ENCODE results near the gene ARHGAP33.
"Not testable (repeated sequence)": the region's sequence is repeated elsewhere in the genome, so short reads cannot be mapped to it uniquely, and the experiment has no call there.

The ARHGAP33 gene

DNA sequence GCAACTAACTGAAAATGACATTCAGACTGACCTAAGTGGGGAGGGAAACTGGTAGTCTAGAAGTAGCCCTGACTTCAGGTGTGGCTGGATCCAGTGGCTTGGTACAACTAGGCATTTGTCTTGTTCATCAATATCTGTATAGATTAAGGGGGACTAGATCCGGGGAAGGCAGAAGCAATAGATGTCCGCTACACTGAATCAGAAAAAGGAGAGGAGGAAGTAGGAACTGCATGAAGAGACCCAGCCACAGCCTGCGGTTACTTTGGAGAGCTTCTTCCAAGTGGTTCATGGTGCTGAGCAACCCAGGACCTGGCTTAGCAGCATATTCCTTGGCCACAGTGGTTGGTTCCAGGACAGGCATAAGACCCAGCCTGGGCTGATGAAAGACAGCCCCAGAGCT is 47.2 kb downstream of the ARHGAP33 start:
- no peak overlapping the region for H3K9ac ChIP-seq (ENCODE audit: low read depth, low read length)
- H3K36me3 ChIP-seq (ENCODE audit: insufficient read depth, low read length): no peaks in the 10 kb centered on the region
- H3K4me1 ChIP-seq (ENCODE audit: insufficient read depth, low read length): 0 out of 2 replicates have a peak, but pooled peaks cover 2% of the 10 kb centered on the region
- H3K9me3 ChIP-seq (ENCODE audit: control insufficient read depth, insufficient read depth, low read length): no peaks in the 10 kb centered on the region

DNA sequence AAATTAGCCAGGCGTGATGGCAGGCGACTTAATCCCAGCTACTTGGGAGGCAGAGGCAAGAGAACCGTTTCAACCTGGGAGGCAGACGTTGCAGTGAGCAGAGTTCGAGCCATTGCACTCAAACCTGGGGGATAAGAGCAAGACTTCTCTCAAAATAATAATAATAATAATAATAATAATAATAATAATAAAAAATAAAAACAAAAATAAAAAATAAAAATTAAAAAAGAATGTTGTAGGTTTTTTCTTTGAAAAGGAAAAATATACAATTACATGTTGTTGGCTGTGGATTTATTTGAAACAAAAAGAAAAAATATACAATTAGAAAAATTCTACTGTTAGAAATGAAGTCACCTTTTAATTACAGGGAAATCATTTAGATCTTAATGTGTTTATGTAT is 48.8 kb downstream of the ARHGAP33 start:
- no peaks in the 10 kb centered on the region for H3K9me3 ChIP-seq (ENCODE audit: control insufficient read depth, insufficient read depth, low read length)
- H3K4me1 ChIP-seq (ENCODE audit: insufficient read depth, low read length): 0 out of 2 replicates have a peak, but pooled peaks cover 2% of the 10 kb centered on the region
- H3K36me3 ChIP-seq (ENCODE audit: insufficient read depth, low read length): no peaks in the 10 kb centered on the region
- H3K9ac ChIP-seq (ENCODE audit: low read depth, low read length): no peak overlapping the region

DNA sequence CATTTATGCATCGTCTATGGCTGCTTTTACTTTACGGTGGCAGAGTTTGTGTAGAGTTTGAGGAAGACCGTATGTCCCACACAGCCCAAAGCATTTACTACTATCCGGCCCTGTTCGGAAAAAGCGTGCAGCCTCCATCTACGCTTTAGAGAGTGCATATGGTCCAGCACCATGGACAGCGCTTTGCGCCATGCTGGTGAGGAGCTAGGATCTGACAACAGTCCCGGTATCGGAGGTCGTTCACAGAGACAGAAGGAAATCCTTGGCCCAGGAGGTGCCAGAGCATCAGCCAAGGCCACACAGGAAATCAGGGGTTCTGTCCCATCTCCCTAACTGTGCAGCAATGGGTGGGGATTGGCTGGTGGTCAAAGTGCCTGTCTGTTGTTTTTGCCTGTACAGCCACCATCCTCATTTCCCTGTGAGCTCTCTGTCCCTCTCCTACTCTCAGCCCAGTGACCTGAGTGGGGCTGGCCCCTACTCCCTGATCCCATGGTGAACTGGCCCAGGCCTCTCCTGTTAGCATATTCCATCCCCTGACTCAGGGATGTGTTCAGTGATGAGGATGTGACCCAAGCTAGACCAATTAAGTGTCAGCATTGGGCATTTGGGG is 53.4 kb downstream of the ARHGAP33 start:
- Histone ChIP-seq H3K9me3 (ENCODE audit: control insufficient read depth, insufficient read depth, low read length) (no peaks in the 10 kb centered on the region), H3K9ac (ENCODE audit: low read depth, low read length) (no peak overlapping the region), H3K36me3 (ENCODE audit: insufficient read depth, low read length) (no peaks in the 10 kb centered on the region), H3K4me1 (ENCODE audit: insufficient read depth, low read length) (no peaks in the 10 kb centered on the region)

DNA sequence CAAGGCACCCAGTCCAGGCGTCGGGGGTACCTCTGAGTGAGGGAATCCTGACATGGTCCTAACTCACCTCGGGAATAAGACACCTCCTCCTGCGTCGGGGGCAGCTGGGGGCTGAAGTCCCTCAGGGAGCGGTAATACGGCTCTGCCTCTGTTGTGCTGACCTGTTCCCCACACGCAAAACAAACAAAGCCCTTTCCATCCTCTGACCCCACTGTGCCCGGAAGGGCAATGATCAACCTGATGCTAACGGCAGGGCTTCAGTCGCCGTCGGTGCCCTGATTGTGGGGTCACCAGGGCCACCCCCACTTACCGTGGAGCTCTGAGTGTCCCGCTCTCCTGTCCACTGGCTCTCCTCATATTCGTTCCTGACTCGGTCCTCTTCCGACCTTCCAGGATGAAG is 55.6 kb downstream of the ARHGAP33 start:
- Histone ChIP-seq H3K4me1 (ENCODE audit: insufficient read depth, low read length) (no peaks in the 10 kb centered on the region), H3K36me3 (ENCODE audit: insufficient read depth, low read length) (no peaks in the 10 kb centered on the region), H3K9me3 (ENCODE audit: control insufficient read depth, insufficient read depth, low read length) (no peaks in the 10 kb centered on the region), H3K9ac (ENCODE audit: low read depth, low read length) (no peak overlapping the region)

DNA sequence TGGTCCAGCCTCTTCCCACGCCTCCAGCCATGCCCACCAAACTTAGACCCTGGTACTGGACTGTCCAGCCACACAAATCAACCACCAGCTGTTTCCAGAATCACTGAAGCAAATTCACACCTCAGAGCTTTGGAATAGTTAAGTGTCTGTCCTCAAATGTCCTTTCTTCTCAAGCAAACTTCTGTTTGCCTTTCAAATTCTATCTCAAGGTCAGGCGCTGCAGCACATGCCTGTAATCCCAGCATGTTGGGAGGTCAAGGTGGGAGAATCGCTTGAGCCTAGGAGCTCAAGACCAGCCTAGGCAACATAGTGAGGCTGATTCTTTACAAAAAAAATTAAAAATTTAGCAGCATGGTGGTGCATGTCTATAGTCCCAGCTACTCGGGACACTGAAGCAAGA is 56.7 kb downstream of the ARHGAP33 start:
- no peak overlapping the region for H3K9ac ChIP-seq (ENCODE audit: low read depth, low read length)
- no peaks in the 10 kb centered on the region for H3K36me3 ChIP-seq (ENCODE audit: insufficient read depth, low read length)
- H3K9me3 ChIP-seq (ENCODE audit: control insufficient read depth, insufficient read depth, low read length): no peaks in the 10 kb centered on the region
- H3K4me1 ChIP-seq (ENCODE audit: insufficient read depth, low read length): no peaks in the 10 kb centered on the region

DNA sequence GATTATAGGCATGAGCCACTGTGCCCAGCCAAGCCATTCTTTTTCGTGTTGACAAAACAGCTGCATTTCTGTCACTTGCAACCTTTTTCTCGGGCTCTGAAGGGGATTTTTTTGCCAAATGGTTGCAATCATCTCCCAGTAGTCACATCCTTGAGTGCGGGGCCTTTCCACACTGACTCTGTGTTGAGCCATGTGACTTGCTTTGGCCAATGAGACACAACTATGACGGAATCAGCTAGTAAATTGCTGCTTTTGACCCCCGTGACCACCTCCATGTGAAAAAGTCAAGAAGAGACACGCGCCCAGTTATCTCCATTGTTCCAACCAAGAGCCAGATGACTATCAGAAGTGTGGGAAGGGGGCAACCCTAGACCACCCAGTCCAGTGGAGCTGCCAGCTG is 58.6 kb downstream of the ARHGAP33 start:
- no peak overlapping the region for H3K9ac ChIP-seq (ENCODE audit: low read depth, low read length)
- H3K36me3 ChIP-seq (ENCODE audit: insufficient read depth, low read length): no peaks in the 10 kb centered on the region
- no peaks in the 10 kb centered on the region; the same call in 1 of the 2 replicates for H3K9me3 ChIP-seq (ENCODE audit: control insufficient read depth, insufficient read depth, low read length)
- H3K4me1 ChIP-seq (ENCODE audit: insufficient read depth, low read length): no peaks in the 10 kb centered on the region

DNA sequence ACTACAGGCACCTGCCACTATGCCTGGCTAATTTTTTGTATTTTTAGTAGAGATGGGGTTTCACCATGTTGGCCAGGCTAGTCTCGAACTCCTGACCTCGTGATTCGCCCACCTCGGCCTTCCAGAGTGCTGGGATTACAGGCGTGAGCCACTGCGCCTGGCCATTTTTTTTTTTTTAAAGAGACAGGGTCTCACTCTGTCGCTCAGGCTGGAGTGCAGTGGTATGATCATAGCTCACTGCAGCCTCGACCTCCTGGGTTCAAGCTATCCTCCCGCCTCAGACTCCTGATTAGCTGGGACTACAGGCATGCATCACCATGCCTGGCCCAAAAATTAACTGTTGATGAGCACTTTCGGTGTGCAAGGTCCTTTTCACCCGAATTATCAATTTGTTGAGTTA is 60.7 kb downstream of the ARHGAP33 start:
- not testable (repeated sequence) for H3K9ac ChIP-seq (ENCODE audit: low read depth, low read length); H3K36me3 ChIP-seq (ENCODE audit: insufficient read depth, low read length); H3K9me3 ChIP-seq (ENCODE audit: control insufficient read depth, insufficient read depth, low read length); H3K4me1 ChIP-seq (ENCODE audit: insufficient read depth, low read length)
